ENCODE data around the gene C10orf90.

C10orf90 gene

DNA sequence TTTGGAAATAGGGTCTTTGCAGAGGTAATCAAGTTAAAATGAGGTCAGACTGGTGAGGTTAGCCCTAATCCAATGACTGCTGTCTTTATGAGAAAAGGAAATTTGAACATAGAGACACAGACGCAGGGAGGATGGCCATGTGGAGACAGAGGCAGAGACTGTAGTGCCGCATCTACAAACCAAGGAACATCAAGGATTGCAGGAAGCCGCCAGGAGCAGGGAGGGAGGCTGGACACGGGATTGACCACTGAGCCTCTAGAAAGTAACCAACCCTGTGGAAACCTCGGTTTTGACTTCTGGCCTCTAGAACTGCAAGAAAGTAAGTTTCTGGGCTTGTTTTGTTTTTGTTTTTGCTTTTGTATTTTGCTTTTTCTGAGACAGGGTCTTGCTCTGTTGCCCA, 213.9 kb downstream of the C10orf90 start:
- no peak for FAIRE-seq

DNA sequence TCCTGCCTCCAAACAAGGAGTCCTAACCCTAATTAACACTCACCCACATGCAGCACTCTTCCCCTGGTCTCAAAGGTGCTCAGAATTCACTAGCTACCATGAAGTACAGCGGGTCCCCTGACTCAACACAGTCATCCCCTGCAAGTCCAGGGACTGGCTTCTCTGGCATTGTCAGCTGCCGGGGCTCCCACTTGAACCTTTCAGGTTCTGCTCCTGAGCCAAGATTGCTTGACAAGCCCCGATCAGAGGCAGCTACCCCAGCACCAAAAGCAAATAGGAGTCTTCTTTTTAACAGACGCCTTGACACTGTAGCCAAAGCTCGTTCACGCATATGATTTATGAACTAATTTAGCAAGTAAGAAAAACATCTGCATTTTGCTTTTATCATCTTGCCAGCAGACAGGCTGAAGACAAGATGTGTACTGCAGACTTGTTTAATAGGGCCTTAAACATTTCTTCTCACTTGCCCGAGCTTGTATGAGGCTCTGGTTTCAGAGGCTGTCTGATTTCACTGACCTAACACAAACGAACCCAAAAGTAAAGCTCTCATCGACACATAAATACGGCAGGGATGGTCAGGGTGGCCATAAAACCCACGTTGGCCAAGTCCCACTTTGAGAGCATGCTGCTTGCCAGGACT, 214.6 kb downstream of the C10orf90 start:
- no peak for FAIRE-seq

DNA sequence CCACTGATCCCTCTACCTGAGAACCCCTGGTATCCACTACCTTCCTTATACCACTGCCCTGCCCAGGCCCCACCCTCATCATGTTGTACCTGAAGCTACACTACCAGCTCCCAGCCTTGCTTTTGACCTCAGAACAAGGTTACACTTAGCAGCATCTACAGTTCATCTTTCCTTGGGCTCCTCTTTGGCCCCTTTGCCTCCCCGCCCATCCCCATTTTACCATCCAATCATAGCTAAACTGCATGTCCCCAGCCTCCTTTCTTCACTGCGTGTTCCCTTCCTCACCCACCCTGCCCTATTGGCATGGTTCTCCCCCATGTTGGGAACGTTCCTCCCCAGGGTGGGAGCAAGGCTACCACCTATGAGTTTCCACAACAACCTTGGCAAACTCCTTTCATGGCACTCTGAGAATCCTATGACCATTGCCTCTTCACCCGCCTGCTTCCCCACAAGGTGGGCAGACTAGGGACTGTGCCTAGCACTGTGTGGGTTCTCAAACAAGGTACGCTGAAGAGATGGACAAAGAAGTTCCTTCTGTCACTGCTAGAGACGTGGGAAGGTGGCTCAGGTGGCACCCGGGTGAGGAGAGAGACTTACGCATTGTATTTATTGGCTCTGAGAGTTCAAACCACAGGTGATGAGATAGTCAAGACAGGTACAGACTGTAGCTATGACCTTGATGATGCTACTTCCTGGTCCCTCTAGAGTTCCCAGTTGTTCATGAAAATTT, 215.3 kb downstream of the C10orf90 start:
- FAIRE-seq = no peak

- FAIRE-seq = no peak
Observed at GRCh38 chr10:126454045-126454751, 216.3 kb downstream of the C10orf90 start.

DNA sequence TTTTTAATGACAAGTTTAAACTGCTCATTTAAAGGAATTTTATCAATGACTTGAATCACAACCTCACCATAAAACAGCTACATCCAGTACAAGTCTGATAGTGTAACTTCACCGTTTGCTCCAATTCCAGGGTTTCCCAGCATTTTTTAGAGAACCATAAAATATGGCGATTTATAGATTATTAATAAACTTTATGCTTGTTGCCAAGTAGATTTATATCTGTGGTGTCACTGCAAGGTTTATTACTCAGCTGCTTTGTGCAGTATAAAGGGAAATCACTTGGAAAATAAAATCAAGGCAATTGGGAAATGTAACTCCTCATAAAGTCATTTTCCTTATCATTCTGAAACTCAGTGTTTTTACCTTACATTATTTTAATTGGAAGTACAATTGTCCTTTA, 218.2 kb downstream of the C10orf90 start:
- no peak for FAIRE-seq

DNA sequence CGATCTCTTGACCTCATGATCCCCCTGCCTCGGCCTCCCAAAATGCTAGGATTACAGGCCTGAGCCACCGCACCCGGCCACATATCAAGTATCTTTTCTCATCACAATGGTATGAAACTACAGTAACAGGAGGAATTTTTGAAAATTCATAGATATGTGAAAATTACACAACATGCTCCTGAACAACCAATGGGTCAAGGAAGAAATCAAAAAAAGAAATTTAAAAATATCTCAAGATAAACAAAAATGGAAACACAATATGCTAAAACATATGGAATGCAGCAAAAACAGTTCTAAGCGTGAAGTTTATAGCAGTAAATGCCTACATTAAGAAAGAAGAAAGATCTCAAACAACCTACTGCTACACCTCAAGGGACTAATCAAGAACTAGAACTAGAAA, 222.4 kb downstream of the C10orf90 start:
- FAIRE-seq = no peak

GRCh38 chr10:126439942-126440341, 230.6 kb downstream of the C10orf90 start:
- FAIRE-seq = no peak

- FAIRE-seq = no peak
Observed at GRCh38 chr10:126438407-126438783, 232.1 kb downstream of the C10orf90 start.

DNA sequence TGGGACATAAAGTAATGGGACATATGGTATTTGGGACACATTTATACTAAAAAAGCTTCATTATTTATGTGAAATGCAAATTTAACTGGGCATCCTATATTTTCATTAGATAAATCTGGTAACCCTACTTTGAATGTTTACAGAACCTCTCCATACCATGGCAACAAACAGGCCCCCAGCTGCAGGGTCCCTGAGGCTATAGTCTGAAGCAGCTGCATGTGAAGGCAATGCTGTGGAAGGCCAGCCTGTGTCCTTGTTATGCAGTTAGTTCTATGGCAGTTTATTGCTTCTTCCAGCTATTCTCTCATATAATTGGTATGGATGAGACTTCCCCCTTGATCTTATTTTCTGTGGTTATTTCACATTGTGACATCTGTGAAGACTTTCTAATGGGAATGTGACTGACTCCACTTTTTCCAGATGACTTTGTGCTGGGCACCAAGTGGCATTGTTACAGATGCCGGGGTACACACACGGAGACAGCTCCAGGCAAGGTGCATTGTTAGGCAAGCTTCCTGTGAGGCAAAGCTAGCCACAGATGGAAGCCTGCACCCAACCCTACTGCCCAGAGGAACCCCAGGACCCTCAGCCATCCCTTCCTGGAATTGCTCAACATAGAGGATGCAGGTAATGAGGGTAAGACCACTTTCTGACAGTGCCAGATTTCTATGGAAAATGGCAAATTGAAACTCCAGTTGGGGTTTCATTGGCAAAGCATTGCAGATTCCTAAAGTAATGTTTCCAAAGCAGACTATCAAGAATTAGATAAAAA, 232.7 kb downstream of the C10orf90 start:
- no peak for FAIRE-seq

DNA sequence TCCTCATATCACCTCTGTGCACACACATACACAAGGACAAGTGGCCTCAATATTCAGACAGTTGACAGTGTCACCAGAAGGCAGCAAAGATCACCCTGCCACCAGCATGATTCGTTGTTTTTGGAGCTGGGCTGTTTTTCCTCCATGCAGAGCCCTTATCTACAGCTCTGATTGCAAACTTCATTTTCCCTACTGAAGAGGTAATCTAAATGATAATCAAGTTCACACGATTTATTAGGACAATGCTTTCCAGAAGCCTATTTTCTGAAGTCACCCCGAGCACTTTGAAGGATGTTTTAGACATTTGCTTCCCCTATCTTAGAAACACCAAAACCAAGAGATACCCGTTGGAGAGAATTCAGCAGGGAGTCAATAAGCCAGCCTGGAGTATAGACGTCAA, 236.3 kb downstream of the C10orf90 start:
- no peak for FAIRE-seq

DNA sequence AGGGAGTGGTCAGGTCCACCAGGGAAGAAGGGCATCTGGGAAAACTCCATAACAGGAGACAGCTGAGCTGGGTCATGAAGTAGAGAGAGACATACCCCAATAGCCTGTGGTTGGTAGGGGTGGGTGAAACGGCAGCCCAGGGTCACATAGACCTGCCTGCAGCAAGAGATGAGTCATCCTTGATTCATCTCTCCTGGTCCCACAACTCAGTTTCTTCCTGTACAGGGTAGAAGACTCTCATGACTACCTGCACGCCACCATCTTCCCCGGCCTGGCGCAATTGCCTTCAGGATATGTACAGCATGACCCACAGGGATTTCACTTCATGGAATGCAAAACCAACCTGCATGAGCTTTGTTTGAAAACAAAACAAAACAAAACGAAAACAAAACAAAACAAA, 237.1 kb downstream of the C10orf90 start:
- no peak for FAIRE-seq

DNA sequence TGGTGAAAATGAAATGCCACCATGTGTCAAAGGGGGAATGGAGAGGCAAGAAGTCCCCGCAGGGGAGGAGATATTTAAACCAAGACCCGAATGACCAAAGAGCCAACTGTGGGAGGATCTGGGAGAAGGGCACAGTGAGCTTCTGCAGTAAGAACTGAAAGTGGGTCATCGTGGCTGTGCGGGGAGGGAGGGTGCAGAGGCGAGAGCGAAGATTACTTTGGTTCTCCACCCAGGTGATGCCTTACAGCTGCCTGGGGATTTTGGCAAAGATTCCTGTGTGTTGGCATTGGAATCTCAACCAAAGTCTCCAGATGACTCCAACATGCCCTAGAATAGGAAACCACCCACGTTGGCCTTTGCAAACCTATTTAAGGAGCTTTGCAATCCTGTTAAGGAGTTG, 238.0 kb downstream of the C10orf90 start:
- FAIRE-seq = no peak

- no peak for FAIRE-seq
Observed at GRCh38 chr10:126431816-126432215, 238.7 kb downstream of the C10orf90 start.

DNA sequence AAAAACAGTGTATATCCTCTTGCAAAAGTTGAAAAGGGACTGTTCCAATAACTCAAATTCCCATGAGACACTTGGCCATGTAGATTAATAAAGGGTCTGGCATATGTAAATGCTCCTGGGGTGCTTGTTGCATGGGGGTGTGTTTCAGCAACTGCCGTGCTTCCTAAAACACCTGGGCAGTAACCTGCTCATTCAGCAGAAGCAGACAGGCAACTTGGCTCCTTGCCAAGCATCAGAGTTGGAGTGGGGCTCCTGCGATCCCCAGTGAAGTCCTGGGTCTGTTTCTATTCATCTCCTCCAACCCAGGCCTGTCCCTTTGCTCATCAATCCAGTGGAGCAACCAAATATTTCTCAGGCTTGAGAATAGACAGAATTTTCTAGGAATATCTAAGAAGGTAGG, 240.0 kb downstream of the C10orf90 start:
- no peak for FAIRE-seq

GRCh38 chr10:126429275-126429674, 241.2 kb downstream of the C10orf90 start:
- no peak for FAIRE-seq

DNA sequence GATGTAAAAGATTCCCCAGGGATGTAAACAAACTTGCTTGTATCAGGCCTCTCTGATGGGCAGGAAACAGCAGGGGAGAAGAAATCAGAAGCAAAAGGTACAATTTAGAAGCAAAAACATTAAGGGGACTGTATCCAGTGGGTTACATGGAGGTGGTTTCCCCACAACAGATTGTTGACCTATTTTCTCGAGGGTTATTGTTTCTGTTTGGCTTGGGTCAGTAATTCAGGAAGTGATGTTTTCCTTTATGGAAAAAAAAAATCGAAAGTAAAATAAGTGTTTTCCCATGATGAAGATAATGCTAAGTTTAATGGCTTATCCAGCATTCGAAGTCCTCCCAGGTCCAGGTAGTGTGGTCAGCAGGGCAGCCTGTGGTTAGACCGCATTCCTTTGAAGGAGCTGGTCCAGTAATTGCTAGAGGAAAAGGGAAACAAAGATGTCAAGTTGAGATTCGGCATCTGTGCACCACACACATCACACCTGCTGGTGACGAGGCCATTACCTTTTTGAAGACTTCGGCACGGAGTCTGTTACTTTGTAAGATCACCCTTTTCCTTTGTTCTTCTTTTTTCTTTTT, 244.9 kb downstream of the C10orf90 start:
- FAIRE-seq = no peak

- no peak for FAIRE-seq
Observed at GRCh38 chr10:126425032-126425431, 245.5 kb downstream of the C10orf90 start.

- FAIRE-seq = no peak
Observed at GRCh38 chr10:126423732-126424491, 246.6 kb downstream of the C10orf90 start.

- FAIRE-seq = no peak
Observed at GRCh38 chr10:126422567-126422966, 247.9 kb downstream of the C10orf90 start.

DNA sequence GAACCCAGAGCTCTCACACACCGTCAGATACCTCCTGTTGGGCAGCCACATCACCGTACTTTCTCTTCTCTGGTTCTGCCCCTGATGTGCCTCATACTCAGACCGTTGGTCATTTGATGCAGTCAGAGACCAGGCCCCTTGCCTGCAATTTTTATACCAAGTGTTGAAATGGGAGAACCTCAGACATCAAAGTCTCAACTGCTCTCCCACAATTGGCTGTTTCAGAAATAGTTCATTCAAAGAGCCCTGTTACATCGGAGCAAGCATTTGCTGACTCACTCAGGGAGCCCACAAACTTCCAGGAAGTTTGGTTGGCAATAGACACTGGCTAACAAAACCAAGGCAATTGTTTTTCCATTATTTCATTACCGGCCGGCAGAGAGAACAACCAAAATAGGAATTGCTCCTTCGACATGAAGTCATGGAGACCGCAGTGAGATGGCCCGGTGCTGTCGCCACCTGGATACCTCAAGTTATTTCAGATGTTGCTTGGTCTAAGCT, 248.7 kb downstream of the C10orf90 start:
- FAIRE-seq = no peak

DNA sequence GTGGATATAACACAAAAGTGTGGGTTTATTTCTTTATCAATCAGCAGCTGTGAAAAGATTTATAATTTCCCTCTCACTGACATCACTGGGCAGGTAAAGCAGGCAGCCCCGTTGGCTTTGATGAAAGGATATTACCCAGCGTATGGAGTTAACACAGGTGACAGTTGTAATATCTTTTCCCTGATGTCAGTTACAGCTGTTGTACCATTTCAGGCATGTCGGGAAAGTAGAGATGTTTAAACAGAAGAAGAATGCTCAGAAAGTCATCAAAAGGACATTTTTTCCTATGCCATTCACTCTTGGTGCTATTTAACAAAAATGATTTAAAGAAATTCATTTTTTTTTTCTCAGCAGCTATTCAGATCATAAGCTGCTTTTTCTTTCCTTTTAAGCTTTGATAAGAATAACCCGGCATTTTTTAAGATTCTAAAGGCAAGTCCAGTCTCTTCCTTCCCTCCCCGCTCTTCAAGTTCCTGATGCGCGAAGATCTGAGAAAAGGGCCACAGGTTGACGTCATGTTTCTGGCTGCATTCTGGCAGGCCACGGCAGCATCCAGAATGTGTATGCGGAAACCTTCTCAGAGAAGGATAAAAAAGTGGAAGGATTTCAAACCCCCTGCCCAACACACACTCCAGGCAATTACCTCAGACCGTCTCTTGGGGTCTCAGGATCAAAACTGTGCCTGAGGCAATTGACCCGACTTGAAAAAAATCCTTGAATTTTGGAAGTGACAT, 249.8 kb downstream of the C10orf90 start:
- FAIRE-seq = no peak

All from G401.6 (cell line).